RWPE1 (cell line): ENCODE measurements around the gene KRTAP4-8.
"Not testable (repeated sequence)": the region's sequence is repeated elsewhere in the genome, so short reads cannot be mapped to it uniquely, and the experiment has no call there.

Experiments
- CTCF ChIA-PET: fragments of 350-600 bp; sonication (Branson Sonifier 250); formaldehyde crosslinking; extraction: SDS; loops from one replicate; lab custom pipeline; 2021; lab: Yijun Ruan, JAX
- POLR2A ChIA-PET: fragments of 400-600 bp; formaldehyde crosslinking; extraction: SDS; loops from one replicate; lab custom pipeline; 2020; ENCODE audit warnings: antibody characterized with exemption; ENCODE audit not compliant: low non-redundant PET; lab: Yijun Ruan, JAX
- DNase-seq: peaks from one replicate; pipeline ENCODE4 v3.0.0; 2012; ENCODE audit warnings: low spot score
- H3K27ac ChIP-seq: fragments of 450-650 bp; 2 replicates; pipeline ENCODE4 v1.5.1; 2017
- TF ChIP-seq, protein P1 (sequence below): fragments of 450-650 bp; conservative IDR thresholded peaks from 2 replicates; pipeline ENCODE4 v1.5.1; 2017; ENCODE audit warnings: low read depth, mild to moderate bottlenecking

The KRTAP4-8 gene

DNA sequence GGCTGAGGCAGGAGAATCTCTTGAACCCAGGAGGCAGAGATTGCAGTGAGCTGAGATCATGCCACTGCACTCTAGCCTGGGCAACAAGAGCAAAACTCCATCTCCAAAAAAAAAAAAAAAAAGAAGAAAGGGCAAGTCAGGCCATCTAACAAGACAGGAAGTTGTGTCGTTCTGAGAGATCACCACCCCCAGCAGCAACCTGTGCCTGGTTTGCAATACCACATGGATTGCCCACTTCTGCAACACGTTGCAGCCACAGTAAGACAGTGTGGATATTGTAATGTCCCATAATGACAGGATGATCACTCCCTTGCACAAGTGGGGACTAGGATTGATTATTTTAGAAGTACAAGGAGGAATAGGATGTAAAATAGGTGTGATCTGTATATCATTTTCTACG lies 28.9 kb downstream of the KRTAP4-8 start:
- POLR2A ChIA-PET: no interaction called here
- H3K27ac ChIP-seq: no peak overlapping the region
- CTCF ChIA-PET: no interaction called here
- TF ChIP-seq, protein P1, sequence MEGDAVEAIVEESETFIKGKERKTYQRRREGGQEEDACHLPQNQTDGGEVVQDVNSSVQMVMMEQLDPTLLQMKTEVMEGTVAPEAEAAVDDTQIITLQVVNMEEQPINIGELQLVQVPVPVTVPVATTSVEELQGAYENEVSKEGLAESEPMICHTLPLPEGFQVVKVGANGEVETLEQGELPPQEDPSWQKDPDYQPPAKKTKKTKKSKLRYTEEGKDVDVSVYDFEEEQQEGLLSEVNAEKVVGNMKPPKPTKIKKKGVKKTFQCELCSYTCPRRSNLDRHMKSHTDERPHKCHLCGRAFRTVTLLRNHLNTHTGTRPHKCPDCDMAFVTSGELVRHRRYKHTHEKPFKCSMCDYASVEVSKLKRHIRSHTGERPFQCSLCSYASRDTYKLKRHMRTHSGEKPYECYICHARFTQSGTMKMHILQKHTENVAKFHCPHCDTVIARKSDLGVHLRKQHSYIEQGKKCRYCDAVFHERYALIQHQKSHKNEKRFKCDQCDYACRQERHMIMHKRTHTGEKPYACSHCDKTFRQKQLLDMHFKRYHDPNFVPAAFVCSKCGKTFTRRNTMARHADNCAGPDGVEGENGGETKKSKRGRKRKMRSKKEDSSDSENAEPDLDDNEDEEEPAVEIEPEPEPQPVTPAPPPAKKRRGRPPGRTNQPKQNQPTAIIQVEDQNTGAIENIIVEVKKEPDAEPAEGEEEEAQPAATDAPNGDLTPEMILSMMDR: no peak
- no peak for DNase-seq

DNA sequence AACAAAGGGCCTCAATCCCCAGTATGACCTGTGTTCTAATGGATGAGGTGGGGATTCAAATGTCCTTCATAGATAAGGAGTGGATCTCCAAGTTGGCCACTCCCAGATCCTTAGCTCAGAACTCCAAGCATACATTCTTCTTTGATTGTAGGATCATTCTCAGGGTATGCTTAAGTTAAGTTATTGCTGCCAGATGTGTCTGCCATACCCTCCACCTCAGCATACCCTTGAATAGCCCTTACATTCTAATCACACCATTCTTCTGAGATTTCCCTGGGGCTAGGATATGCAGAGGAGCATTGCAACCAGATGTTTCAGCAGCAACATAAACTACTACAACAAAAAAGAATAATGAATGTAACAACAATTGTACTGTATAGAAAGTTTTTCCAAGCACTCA lies 30.7 kb downstream of the KRTAP4-8 start:
- ChIA-PET CTCF (no interaction called here), POLR2A (no interaction called here)
- H3K27ac ChIP-seq: no peak overlapping the region
- TF ChIP-seq, protein P1: no peak
- no peak for DNase-seq

DNA sequence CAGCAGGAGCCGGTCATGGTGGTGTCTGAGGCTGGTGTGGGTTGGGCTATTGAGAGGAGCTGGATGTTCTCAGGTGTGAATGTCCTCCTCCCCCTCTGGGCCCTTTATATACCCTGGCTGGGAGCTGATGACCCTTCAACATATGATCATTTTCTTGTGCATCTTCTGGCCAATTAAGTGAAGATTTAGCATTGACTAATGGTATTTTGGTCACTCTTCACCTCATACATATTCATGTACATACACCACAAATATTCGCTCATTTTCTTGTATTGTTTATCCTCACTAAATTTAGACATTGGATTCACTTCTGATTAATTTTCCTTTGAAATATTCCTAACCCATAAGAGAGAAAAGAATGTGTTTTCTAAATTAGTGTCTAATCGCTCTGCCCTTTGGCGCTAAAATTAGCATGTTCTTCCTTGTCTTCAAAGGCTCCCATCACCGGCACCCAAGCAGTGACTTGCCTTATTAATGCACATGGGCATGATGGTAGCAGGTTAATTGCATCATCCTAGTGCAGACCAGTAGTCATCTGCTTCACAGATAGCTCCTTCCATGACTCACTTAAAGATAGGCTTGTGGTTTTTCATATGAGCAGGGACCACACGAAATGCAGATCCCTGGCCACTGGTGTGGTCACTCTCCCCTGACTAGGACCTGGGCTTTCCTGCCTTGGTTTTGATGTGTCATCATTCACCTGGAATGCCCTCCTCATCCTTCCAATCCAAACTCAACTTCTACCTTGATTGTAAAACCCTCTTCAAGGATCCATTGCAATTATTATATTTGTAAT lies 31.9 kb downstream of the KRTAP4-8 start, which contains the start of gene KRTAP2-4:
Gene KRTAP2-4 (minus strand): TSS at position 51 of the 796 bp plus-strand sequence. CDS start 34 bp downstream, at position 17.
- ChIA-PET CTCF (no interaction called here), POLR2A (no interaction called here)
- H3K27ac ChIP-seq: no peak within 1 kb of the TSS
- TF ChIP-seq, protein P1: no peak
- DNase-seq: peak; percentile 49

DNA sequence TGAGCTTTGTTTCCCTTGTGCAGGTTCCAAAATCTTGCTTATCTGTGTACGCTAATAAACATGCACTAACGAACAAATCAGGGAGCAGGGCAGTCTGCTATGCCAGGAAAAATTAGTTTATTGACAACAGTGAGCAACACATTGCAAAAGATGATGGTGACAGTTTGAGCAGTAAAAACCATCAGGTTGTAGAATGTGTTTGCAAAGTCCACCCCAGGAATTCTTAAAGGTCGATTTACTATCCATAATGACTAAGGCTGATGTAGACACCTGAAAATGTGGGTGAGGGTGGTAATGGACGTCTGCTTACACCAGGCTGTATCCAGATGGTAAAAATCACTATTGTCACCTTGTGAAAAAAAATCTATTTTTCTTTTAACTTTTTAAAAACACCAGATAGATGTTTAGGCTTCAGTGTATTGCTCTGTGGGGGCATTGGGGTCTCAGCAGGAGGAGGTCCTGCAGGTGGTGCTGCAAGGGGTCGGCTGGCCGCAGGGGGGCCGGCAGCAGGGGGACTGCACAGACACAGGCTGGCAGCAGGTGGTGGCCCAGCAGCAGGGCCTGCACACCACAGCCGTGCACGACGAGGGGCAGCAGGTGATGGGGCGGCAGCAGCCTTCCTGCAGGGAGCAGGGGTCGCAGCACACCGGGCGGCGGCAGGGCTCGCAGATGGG lies 32.8 kb downstream of the KRTAP4-8 start:
- DNase-seq, POLR2A ChIA-PET, CTCF ChIA-PET, H3K27ac ChIP-seq: not testable (repeated sequence)

DNA sequence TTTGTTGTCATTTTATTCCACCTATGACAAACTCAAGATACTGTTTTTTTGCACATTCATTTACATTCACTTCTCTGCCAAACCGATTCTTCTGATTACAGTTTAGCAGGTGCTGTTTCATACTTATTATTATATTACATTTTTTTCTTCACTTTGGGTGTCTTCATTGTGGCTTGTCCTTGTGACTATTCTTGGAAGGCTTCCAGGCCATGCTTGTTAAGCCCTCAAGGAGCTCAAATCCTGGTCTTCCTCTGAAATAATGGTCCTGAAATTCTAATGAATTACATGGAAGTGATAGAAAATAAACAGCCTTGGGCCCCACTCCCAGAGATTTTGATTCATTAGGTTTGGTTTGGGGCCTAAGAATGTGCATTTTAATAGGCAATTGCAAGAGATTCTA lies 33.6 kb downstream of the KRTAP4-8 start:
- no peak overlapping the region for H3K27ac ChIP-seq
- TF ChIP-seq, protein P1: no peak
- DNase-seq: no peak
- ChIA-PET POLR2A (no interaction called here), CTCF (no interaction called here)

DNA sequence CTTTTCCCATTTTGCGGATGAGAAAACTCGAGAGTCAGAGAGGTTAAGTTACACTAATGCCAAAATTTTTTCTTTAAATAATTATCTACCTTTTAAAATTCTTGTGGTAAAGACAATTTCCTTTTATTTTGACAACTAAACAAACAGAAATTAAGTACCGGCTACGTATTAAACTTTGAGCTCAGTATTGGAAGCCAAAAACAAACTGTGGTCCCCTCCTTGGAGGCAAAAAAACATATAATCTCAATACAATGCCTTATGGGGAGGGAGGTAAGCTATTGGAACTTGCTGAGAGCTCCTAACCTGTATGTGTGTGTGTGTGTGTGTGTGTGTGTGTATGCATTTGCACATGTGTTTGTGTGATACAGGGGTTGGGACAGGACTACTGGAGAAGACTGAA lies 34.5 kb downstream of the KRTAP4-8 start:
- TF ChIP-seq, protein P1: no peak
- ChIA-PET POLR2A (no interaction called here), CTCF (interaction anchor here (0.5 kb wide), 1 partner anchor 735 kb away, joined by 3 read pairs; no protein-coding TSS in a partner anchor)
- no peak overlapping the region for H3K27ac ChIP-seq
- DNase-seq: no peak

DNA sequence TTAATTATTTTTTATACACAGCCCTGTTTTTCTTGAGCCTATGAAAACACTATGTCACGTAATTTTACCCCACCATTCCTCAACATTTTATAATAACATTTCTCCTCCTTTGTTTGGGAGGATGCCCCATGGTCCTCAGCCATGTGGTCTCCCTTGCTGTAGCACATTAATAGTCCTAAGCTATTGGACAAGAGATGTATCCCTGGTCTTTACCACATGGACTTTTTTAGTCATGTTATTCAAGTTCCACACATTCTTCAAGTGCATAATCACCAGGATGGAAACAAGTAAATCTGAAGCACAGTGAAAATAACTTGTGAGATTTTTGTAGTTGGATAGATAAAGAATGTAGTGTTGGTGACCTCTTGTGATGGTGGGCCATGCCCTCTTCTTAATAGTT lies 36.0 kb downstream of the KRTAP4-8 start:
- ChIA-PET CTCF (no interaction called here), POLR2A (no interaction called here)
- peak; percentile 54 for DNase-seq
- TF ChIP-seq, protein P1: no peak
- H3K27ac ChIP-seq: no peak overlapping the region
